ENCODE results near the gene RIMKLB. TPM values are rescaled to one million over a fixed set of nuclear protein-coding genes. Genes with fewer than 3 reads are reported as not detected.

Gene RIMKLB
- total RNA-seq, 1 donor from 2014 or later = 42.6 TPM

DNA sequence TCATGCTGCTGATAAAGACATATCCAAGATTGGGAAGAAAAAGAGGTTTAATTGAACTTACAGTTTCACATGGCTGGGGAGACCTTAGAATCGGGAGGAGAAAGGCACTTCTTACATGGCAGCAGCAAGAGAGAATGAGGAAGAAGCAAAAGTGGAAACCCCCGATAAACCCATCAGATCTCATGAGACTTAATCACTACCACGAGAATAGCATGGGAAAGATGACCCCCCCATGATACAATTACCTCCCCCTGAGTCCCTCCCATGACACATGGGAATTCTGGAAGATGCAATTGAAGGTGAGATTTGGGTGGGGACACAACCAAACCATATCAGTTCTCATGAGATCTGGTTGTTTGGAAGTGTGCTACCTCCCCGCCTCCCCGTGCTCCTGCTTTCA, 25.4 kb upstream of the RIMKLB start:
- FAIRE-seq (no peak), DNase-seq (ENCODE audit: low read depth) (no peak)
- Histone ChIP-seq H3K36me3 (ENCODE audit: control insufficient read depth, insufficient read depth, low read length) (no peaks in the 10 kb centered on the region), H3K4me3 (ENCODE audit: low read depth, low read length) (no peak overlapping the region), H3K27me3 (ENCODE audit: control insufficient read depth, insufficient read depth, low read length) (no peaks in the 10 kb centered on the region)
- TF ChIP-seq, protein P1, sequence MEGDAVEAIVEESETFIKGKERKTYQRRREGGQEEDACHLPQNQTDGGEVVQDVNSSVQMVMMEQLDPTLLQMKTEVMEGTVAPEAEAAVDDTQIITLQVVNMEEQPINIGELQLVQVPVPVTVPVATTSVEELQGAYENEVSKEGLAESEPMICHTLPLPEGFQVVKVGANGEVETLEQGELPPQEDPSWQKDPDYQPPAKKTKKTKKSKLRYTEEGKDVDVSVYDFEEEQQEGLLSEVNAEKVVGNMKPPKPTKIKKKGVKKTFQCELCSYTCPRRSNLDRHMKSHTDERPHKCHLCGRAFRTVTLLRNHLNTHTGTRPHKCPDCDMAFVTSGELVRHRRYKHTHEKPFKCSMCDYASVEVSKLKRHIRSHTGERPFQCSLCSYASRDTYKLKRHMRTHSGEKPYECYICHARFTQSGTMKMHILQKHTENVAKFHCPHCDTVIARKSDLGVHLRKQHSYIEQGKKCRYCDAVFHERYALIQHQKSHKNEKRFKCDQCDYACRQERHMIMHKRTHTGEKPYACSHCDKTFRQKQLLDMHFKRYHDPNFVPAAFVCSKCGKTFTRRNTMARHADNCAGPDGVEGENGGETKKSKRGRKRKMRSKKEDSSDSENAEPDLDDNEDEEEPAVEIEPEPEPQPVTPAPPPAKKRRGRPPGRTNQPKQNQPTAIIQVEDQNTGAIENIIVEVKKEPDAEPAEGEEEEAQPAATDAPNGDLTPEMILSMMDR (IDR thresholded peaks at IDR 0.05; ENCODE audit: insufficient read depth, low read length, severe bottlenecking) = no peak

DNA sequence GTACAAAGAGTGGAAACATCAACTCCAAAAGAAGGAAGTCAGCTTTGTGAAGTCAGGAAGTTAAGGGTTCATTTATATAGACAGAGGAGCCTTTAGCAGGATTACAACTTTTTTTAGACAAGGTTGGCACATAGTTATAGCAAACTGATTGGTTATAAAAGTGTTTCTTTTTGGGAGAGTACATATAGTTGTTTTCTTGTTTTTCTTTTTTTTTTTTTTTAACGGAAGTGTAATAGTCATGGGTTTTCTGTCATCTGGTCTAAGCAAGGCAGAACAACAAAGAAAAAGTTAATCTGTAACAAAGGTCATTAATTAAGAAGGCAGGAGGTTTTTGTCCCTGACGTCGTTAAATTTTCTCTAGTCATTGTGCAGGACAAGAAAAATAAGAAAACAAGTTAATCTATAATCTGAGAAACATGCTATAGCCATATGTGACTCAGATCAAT, 22.2 kb upstream of the RIMKLB start:
- no peak overlapping the region for H3K4me3 ChIP-seq (ENCODE audit: low read depth, low read length)
- FAIRE-seq = no peak

DNA sequence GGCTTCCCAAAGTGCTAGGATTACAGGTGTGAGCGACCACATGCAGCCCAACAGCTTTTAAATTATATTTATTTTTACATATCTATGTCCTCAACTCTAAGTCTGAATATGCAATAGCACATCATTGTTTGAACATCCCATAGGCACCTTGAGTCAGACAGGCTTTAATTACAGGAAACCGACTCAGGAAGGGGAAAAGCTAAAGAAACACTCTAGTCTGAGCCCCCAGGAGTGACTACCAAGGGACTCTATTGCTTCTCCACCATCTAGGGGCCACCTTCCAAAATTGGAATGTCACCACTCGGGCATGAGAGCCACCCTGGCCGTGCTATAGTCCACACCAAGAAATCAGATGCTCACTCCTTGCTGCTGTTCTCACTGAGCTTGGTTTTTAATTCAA, 21.1 kb upstream of the RIMKLB start:
- H3K36me3 ChIP-seq (ENCODE audit: control insufficient read depth, insufficient read depth, low read length) = no peaks in the 10 kb centered on the region
- DNase-seq (ENCODE audit: low read depth) (peak; percentile 34), FAIRE-seq (no peak)
- TF ChIP-seq, protein P1 (IDR thresholded peaks at IDR 0.05; ENCODE audit: insufficient read depth, low read length, severe bottlenecking) = no peak
- no peaks in the 10 kb centered on the region for H3K27me3 ChIP-seq (ENCODE audit: control insufficient read depth, insufficient read depth, low read length)
- H3K4me3 ChIP-seq (ENCODE audit: low read depth, low read length) = no peak overlapping the region

More for the DNA sequence above, 22.2 kb upstream of the RIMKLB start:
- H3K27me3 ChIP-seq (ENCODE audit: control insufficient read depth, insufficient read depth, low read length) = no peaks in the 10 kb centered on the region
- no peak for DNase-seq (ENCODE audit: low read depth)
- H3K36me3 ChIP-seq (ENCODE audit: control insufficient read depth, insufficient read depth, low read length) = no peaks in the 10 kb centered on the region
- TF ChIP-seq, protein P1 (IDR thresholded peaks at IDR 0.05; ENCODE audit: insufficient read depth, low read length, severe bottlenecking) = no peak

GRCh38 chr12:8677362-8677761, 20.4 kb upstream of the RIMKLB start:
- Histone ChIP-seq H3K36me3 (ENCODE audit: control insufficient read depth, insufficient read depth, low read length) (no peaks in the 10 kb centered on the region), H3K4me3 (ENCODE audit: low read depth, low read length) (no peak overlapping the region), H3K27me3 (ENCODE audit: control insufficient read depth, insufficient read depth, low read length) (no peaks in the 10 kb centered on the region)
- DNase-seq (ENCODE audit: low read depth) (no peak), FAIRE-seq (no peak)
- TF ChIP-seq, protein P1 (IDR thresholded peaks at IDR 0.05; ENCODE audit: insufficient read depth, low read length, severe bottlenecking) = no peak

- Histone ChIP-seq H3K36me3 (ENCODE audit: control insufficient read depth, insufficient read depth, low read length) (no peaks in the 10 kb centered on the region), H3K27me3 (ENCODE audit: control insufficient read depth, insufficient read depth, low read length) (no peaks in the 10 kb centered on the region), H3K4me3 (ENCODE audit: low read depth, low read length) (no peak overlapping the region)
- TF ChIP-seq, protein P1 (IDR thresholded peaks at IDR 0.05; ENCODE audit: insufficient read depth, low read length, severe bottlenecking) = no peak
- no peak for FAIRE-seq
- DNase-seq (ENCODE audit: low read depth) = peak; percentile 90
These were observed 19.1 kb upstream of the RIMKLB start for GRCh38 chr12:8678661-8679111.

- no peak for FAIRE-seq
- no peaks in the 10 kb centered on the region for H3K27me3 ChIP-seq (ENCODE audit: control insufficient read depth, insufficient read depth, low read length)
- DNase-seq (ENCODE audit: low read depth) = no peak
- TF ChIP-seq, protein P1 (IDR thresholded peaks at IDR 0.05; ENCODE audit: insufficient read depth, low read length, severe bottlenecking) = no peak
- no peaks in the 10 kb centered on the region for H3K36me3 ChIP-seq (ENCODE audit: control insufficient read depth, insufficient read depth, low read length)
- no peak overlapping the region for H3K4me3 ChIP-seq (ENCODE audit: low read depth, low read length)
These were observed 17.3 kb upstream of the RIMKLB start for GRCh38 chr12:8680533-8680932.
